GM12892 (cell line): ENCODE measurements around the gene GRHL1.

Experiments
- POLR2A ChIP-seq: IDR thresholded peaks from 2 replicates; pipeline ENCODE4 v1.6.1; 2011; ENCODE audit warnings: low read depth, low read length, control low read depth
- POLR2AphosphoS5 ChIP-seq: IDR thresholded peaks from 2 replicates; pipeline ENCODE4 v1.6.1; 2011; ENCODE audit warnings: low read depth, low read length, control low read depth
- TAF1 ChIP-seq: IDR thresholded peaks from 2 replicates; pipeline ENCODE4 v1.6.1; 2011; ENCODE audit warnings: low read depth, mild to moderate bottlenecking, control low read depth, low read length, borderline replicate concordance

DNA sequence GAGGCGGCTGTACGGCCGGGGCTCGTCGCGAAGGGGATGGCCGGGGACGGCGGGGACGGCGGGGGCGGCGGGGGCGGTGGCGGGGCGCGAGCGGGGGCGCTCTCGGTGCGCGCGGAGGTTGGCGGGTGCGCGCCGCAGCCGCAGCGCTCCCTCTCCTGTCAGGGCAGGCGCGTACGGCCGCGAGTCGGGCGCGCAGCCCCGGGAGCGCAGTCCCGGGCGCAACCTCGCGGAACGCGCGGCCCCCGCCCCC lies 296 bp upstream of the GRHL1 start:
- TF ChIP-seq POLR2AphosphoS5 (no peak), POLR2A (no peak), TAF1 (no peak)
